H9 (cell line): ENCODE data around the gene SNCB. TPM values are rescaled to one million over a fixed set of nuclear protein-coding genes. Genes with fewer than 3 reads are reported as not detected.

Source experiments
- DNase-seq: peaks from one replicate; pipeline ENCODE4 v3.0.0-alpha.2; 2017
- H2AFZ ChIP-seq: one replicate; pipeline ENCODE4 v1.6.1; 2013; ENCODE audit warnings: mild to moderate bottlenecking, low read length, control low read depth, moderate library complexity
- H2AK5ac ChIP-seq: 2 replicates; pipeline ENCODE4 v1.6.1; 2013; ENCODE audit warnings: low read length, control low read depth, mixed read lengths; ENCODE audit not compliant: insufficient read length
- H2BK120ac ChIP-seq: one replicate; pipeline ENCODE4 v1.6.1; 2013; ENCODE audit warnings: low read depth, mild to moderate bottlenecking, low read length, control low read depth, inconsistent platforms; ENCODE audit not compliant: poor library complexity, severe bottlenecking
- H2BK12ac ChIP-seq: 2 replicates; pipeline ENCODE4 v1.6.1; 2013; ENCODE audit warnings: low read length, control low read depth, mixed read lengths, low read depth; ENCODE audit not compliant: insufficient read length
- H2BK15ac ChIP-seq: 2 replicates; pipeline ENCODE4 v1.6.1; 2013; ENCODE audit warnings: low read depth, low read length, control low read depth
- H2BK20ac ChIP-seq: one replicate; pipeline ENCODE4 v1.6.1; 2013; ENCODE audit warnings: low read depth, mild to moderate bottlenecking, low read length, control low read depth, inconsistent platforms; ENCODE audit not compliant: poor library complexity, severe bottlenecking
- H2BK5ac ChIP-seq: 2 replicates; pipeline ENCODE4 v1.6.1; 2013; ENCODE audit warnings: low read length, control low read depth, mixed read lengths; ENCODE audit not compliant: insufficient read length
- H3K14ac ChIP-seq: 2 replicates; pipeline ENCODE4 v1.6.1; 2013; ENCODE audit warnings: low read length, control low read depth; ENCODE audit not compliant: insufficient read depth
- H3K18ac ChIP-seq: 2 replicates; pipeline ENCODE4 v1.6.1; 2013; ENCODE audit warnings: low read depth, mild to moderate bottlenecking, mixed read lengths, low read length, control low read depth; ENCODE audit not compliant: insufficient read length
- H3K23ac ChIP-seq: 2 replicates; pipeline ENCODE4 v1.6.1; 2013; ENCODE audit warnings: low read length, control low read depth, mixed read lengths, low read depth; ENCODE audit not compliant: insufficient read length
- H3K23me2 ChIP-seq: 2 replicates; pipeline ENCODE4 v1.6.1; 2013; ENCODE audit warnings: low read depth, mild to moderate bottlenecking, mixed read lengths, low read length, control low read depth; ENCODE audit not compliant: insufficient read length, poor library complexity, severe bottlenecking
- H3K27ac ChIP-seq: 2 replicates; pipeline ENCODE4 v1.5.1; 2013; ENCODE audit warnings: low read length, control low read depth, mixed read lengths, low read depth; ENCODE audit not compliant: insufficient read length
- H3K27me3 ChIP-seq: 2 replicates; pipeline ENCODE4 v1.6.1; 2013; ENCODE audit warnings: low read length, control low read depth, inconsistent platforms; ENCODE audit not compliant: insufficient read depth
- H3K4ac ChIP-seq: 2 replicates; pipeline ENCODE4 v1.6.1; 2013; ENCODE audit warnings: low read depth, mild to moderate bottlenecking, control low read depth, inconsistent platforms, low read length, moderate library complexity
- H3K4me1 ChIP-seq: 2 replicates; pipeline ENCODE4 v1.6.1; 2013; ENCODE audit warnings: low read length, control low read depth, inconsistent platforms; ENCODE audit not compliant: insufficient read depth
- H3K4me2 ChIP-seq: 2 replicates; pipeline ENCODE4 v1.6.1; 2013; ENCODE audit warnings: low read length, control low read depth, mixed read lengths; ENCODE audit not compliant: insufficient read length, insufficient read depth
- H3K56ac ChIP-seq: 2 replicates; pipeline ENCODE4 v1.6.1; 2013; ENCODE audit warnings: low read depth, mild to moderate bottlenecking, mixed read lengths, low read length, control low read depth; ENCODE audit not compliant: insufficient read length
- H3K79me1 ChIP-seq: 2 replicates; pipeline ENCODE4 v1.6.1; 2013; ENCODE audit warnings: low read depth, mild to moderate bottlenecking, moderate library complexity, low read length, control low read depth, inconsistent platforms; ENCODE audit not compliant: insufficient read depth, poor library complexity, severe bottlenecking
- H3K79me2 ChIP-seq: 2 replicates; pipeline ENCODE4 v1.6.1; 2013; ENCODE audit warnings: low read length, control low read depth, inconsistent platforms; ENCODE audit not compliant: insufficient read depth
- H3K9ac ChIP-seq: 2 replicates; pipeline ENCODE4 v1.6.1; 2013; ENCODE audit warnings: low read length, control low read depth, mixed read lengths; ENCODE audit not compliant: insufficient read length; ENCODE audit errors: extremely low read depth
- H3K9me3 ChIP-seq: one replicate; pipeline ENCODE4 v1.6.1; 2013; ENCODE audit warnings: low read depth, low read length, inconsistent platforms; ENCODE audit not compliant: control insufficient read depth
- H3T11ph ChIP-seq: one replicate; pipeline ENCODE4 v1.6.1; 2013; ENCODE audit warnings: mild to moderate bottlenecking, low read length, control low read depth, inconsistent platforms
- H4K20me1 ChIP-seq: one replicate; pipeline ENCODE4 v1.6.1; 2013; ENCODE audit not compliant: control insufficient read depth, insufficient read length, insufficient read depth
- H4K5ac ChIP-seq: 2 replicates; pipeline ENCODE4 v1.6.1; 2013; ENCODE audit warnings: low read depth, mild to moderate bottlenecking, mixed read lengths, low read length, control low read depth; ENCODE audit not compliant: insufficient read length
- H4K8ac ChIP-seq: replicated peaks from 2 replicates; pipeline ENCODE4 v1.6.1; 2013; ENCODE audit warnings: low read length, control low read depth, mixed read lengths, low read depth; ENCODE audit not compliant: insufficient read length
- H4K91ac ChIP-seq: 2 replicates; pipeline ENCODE4 v1.6.1; 2013; ENCODE audit warnings: low read depth, mild to moderate bottlenecking, moderate library complexity, mixed read lengths, low read length, control low read depth; ENCODE audit not compliant: insufficient read length
- H3K27ac Mint-ChIP-seq, 3 experiments: 2 replicates in 2 of 3; 3 replicates in 1 of 3; pipeline ENCODE4 v1.8.0; 2020 to 2021; ENCODE audit warnings: mixed read lengths in 3 of 3, mild to moderate bottlenecking in 1 of 3, moderate library complexity in 1 of 3
- H3K27me3 Mint-ChIP-seq: 2 replicates; pipeline ENCODE4 v1.8.0; 2021; ENCODE audit warnings: low read depth, mild to moderate bottlenecking, moderate library complexity, mixed read lengths
- H3K36me3 Mint-ChIP-seq, 3 experiments: 2 replicates in 2 of 3; 3 replicates in 1 of 3; pipeline ENCODE4 v1.8.0; 2020 to 2021; ENCODE audit warnings: low read depth in 3 of 3, mixed read lengths in 3 of 3; ENCODE audit not compliant: insufficient read depth in 1 of 3
- H3K4me1 Mint-ChIP-seq, 2 experiments: 2 replicates each; pipeline ENCODE4 v1.8.0; 2020; ENCODE audit warnings: mixed read lengths in 2 of 2
- H3K4me3 Mint-ChIP-seq, 2 experiments: 2 replicates in 1 of 2; 3 replicates in 1 of 2; pipeline ENCODE4 v1.8.0; 2020 to 2021; ENCODE audit warnings: mild to moderate bottlenecking in 2 of 2, mixed read lengths in 2 of 2, moderate library complexity in 1 of 2
- H3K9me3 Mint-ChIP-seq, 2 experiments: 2 replicates in 1 of 2; 3 replicates in 1 of 2; pipeline ENCODE4 v1.8.0; 2020; ENCODE audit warnings: mild to moderate bottlenecking in 2 of 2, mixed read lengths in 2 of 2, moderate library complexity in 1 of 2
- WGBS: extraction: QIAGEN DNeasy Blood & Tissue Kit; methylation state at CpG from one replicate; pipeline ENCODE4 v1.1.7; 2013; ENCODE audit warnings: missing lambda C conversion rate, low lambda C conversion rate, mixed read lengths; ENCODE audit not compliant: insufficient read length; ENCODE audit errors: extremely low coverage; 5-methylcytosine and 5-hydroxymethylcytosine counted together
- total RNA-seq: library from RNA; stranded (reverse); gene quantifications from 2 replicates; pipeline ENCODE4 v1.2.1, GENCODE V29; 2021
- TF ChIP-seq, protein P1 (sequence below): fragments of 200-600 bp; sonication (generic); conservative IDR thresholded peaks from 3 replicates; pipeline ENCODE4 v1.8.0; 2021; ENCODE audit warnings: antibody characterized with exemption, mild to moderate bottlenecking

Gene SNCB
- total RNA-seq, 1 experiment from 2014 or later: 3.5 TPM

- H4K8ac ChIP-seq: no peak overlapping the region
- no peak overlapping the region for H3K23ac ChIP-seq
- Mint-ChIP-seq H3K36me3 (peaks cover 0 to 4% (median 2%) of the 10 kb centered on the region in 3 experiments; a peak in 4 of 7 replicates), H3K4me3 (no peak overlapping the region), H3K27ac (no peak overlapping the region), H3K27me3 (peaks cover 21% of the 10 kb centered on the region), H3K4me1 (peaks cover 46 to 65% of the 10 kb centered on the region in 2 experiments), H3K9me3 (peaks cover 0 to 8% of the 10 kb centered on the region in 2 experiments; a peak in 3 of 5 replicates)
- DNase-seq: no peak
- no peaks in the 10 kb centered on the region for H3K79me1 ChIP-seq
- no peak overlapping the region for H2AFZ ChIP-seq
- no peak overlapping the region for H3K4me2 ChIP-seq
- no peak overlapping the region for H3K14ac ChIP-seq
- no peak overlapping the region for H3K4ac ChIP-seq
- H2BK5ac ChIP-seq: no peak overlapping the region
- no peaks in the 10 kb centered on the region for H3K27me3 ChIP-seq
- H4K91ac ChIP-seq: no peak overlapping the region
- H3K79me2 ChIP-seq: no peaks in the 10 kb centered on the region
- no peak overlapping the region for H3K9ac ChIP-seq
- no peak overlapping the region for H4K5ac ChIP-seq
- no peak overlapping the region for H3K27ac ChIP-seq
- no peak overlapping the region for H3T11ph ChIP-seq
- no peaks in the 10 kb centered on the region for H3K23me2 ChIP-seq
- H2BK20ac ChIP-seq: no peak overlapping the region
- TF ChIP-seq, protein P1, sequence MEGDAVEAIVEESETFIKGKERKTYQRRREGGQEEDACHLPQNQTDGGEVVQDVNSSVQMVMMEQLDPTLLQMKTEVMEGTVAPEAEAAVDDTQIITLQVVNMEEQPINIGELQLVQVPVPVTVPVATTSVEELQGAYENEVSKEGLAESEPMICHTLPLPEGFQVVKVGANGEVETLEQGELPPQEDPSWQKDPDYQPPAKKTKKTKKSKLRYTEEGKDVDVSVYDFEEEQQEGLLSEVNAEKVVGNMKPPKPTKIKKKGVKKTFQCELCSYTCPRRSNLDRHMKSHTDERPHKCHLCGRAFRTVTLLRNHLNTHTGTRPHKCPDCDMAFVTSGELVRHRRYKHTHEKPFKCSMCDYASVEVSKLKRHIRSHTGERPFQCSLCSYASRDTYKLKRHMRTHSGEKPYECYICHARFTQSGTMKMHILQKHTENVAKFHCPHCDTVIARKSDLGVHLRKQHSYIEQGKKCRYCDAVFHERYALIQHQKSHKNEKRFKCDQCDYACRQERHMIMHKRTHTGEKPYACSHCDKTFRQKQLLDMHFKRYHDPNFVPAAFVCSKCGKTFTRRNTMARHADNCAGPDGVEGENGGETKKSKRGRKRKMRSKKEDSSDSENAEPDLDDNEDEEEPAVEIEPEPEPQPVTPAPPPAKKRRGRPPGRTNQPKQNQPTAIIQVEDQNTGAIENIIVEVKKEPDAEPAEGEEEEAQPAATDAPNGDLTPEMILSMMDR: no peak
- H2AK5ac ChIP-seq: no peak overlapping the region
- H4K20me1 ChIP-seq: no peaks in the 10 kb centered on the region
- no peak overlapping the region for H3K18ac ChIP-seq
- no peak overlapping the region for H2BK12ac ChIP-seq
- H3K4me1 ChIP-seq: no peaks in the 10 kb centered on the region; the same call in 1 of the 2 replicates
- H2BK120ac ChIP-seq: no peak overlapping the region
- no peak overlapping the region for H3K56ac ChIP-seq
- no peaks in the 10 kb centered on the region for H3K9me3 ChIP-seq
- WGBS: no CpG with 5 or more reads among the region's 4 CpGs
- H2BK15ac ChIP-seq: no peak overlapping the region
Measured at GRCh38 chr5:176639981-176640380, 9.6 kb upstream of the SNCB start.
